HG03439 (cell line): ENCODE results near the gene LRIT1.

ENCODE experiments used
- ATAC-seq: cut with Tn5 transposase; IDR thresholded peaks from one replicate; pipeline ENCODE4 v1.9.1; 2021; ENCODE audit warnings: mild to moderate bottlenecking, moderate library complexity; ENCODE audit not compliant: unreplicated experiment

Gene LRIT1

GRCh38 chr10:84256510-84257342 is 15.4 kb upstream of the LRIT1 start:
- ATAC-seq, result no peak

- no peak for ATAC-seq
Measured at GRCh38 chr10:84254552-84255478, 13.5 kb upstream of the LRIT1 start.

- no peak for ATAC-seq
Measured at GRCh38 chr10:84248794-84249193, 7.4 kb upstream of the LRIT1 start.

- ATAC-seq, result no peak
Measured at GRCh38 chr10:84247496-84247895, 6.2 kb upstream of the LRIT1 start.

GRCh38 chr10:84244651-84245270 is 3.4 kb upstream of the LRIT1 start, which contains the start of gene RGR:
TSS of gene RGR (plus strand) at chr10:84245053. CDS start at chr10:84245091, 38 bp downstream.
- no peak for ATAC-seq

GRCh38 chr10:84243759-84244158 is 2.4 kb upstream of the LRIT1 start:
- no peak for ATAC-seq

- ATAC-seq, result no peak
Measured at GRCh38 chr10:84238909-84239308, 2.4 kb downstream of the LRIT1 start.

GRCh38 chr10:84237199-84238051 is 3.9 kb downstream of the LRIT1 start:
- no peak for ATAC-seq

GRCh38 chr10:84236807-84237198 is 4.5 kb downstream of the LRIT1 start:
- no peak for ATAC-seq

- no peak for ATAC-seq
Measured at GRCh38 chr10:84235096-84235495, 6.2 kb downstream of the LRIT1 start.

- no peak for ATAC-seq
Measured at GRCh38 chr10:84234479-84234878, 6.9 kb downstream of the LRIT1 start.

GRCh38 chr10:84233940-84234339 is 7.4 kb downstream of the LRIT1 start:
- ATAC-seq, result no peak

- no peak for ATAC-seq
Measured at GRCh38 chr10:84232376-84232775, 9.0 kb downstream of the LRIT1 start.

- no peak for ATAC-seq
Measured at GRCh38 chr10:84230359-84230758, 11.0 kb downstream of the LRIT1 start.

GRCh38 chr10:84227810-84228209 is 13.5 kb downstream of the LRIT1 start:
- ATAC-seq, result no peak

GRCh38 chr10:84226616-84227015 is 14.7 kb downstream of the LRIT1 start:
- ATAC-seq, result no peak

- no peak for ATAC-seq
Measured at GRCh38 chr10:84225427-84226173, 15.7 kb downstream of the LRIT1 start, which contains the start of gene LRIT2. TSS of gene LRIT2 (minus strand) at chr10:84225544. CDS start at chr10:84225520, 24 bp downstream.

GRCh38 chr10:84224411-84225028 is 16.8 kb downstream of the LRIT1 start:
- ATAC-seq, result no peak

GRCh38 chr10:84221916-84222315 is 19.4 kb downstream of the LRIT1 start:
- no peak for ATAC-seq
